IPS DF 4.7 (cell line): Measurements from ENCODE around the gene MYH7B.

Source experiments
- DNase-seq: peaks from one replicate; pipeline ENCODE4 v3.0.0-alpha.2; 2013; ENCODE audit warnings: low spot score; ENCODE audit errors: extremely low read depth

MYH7B gene

GRCh38 chr20:34943808-34944567 lies 11.7 kb upstream of the MYH7B start:
- DNase-seq: no peak

DNA sequence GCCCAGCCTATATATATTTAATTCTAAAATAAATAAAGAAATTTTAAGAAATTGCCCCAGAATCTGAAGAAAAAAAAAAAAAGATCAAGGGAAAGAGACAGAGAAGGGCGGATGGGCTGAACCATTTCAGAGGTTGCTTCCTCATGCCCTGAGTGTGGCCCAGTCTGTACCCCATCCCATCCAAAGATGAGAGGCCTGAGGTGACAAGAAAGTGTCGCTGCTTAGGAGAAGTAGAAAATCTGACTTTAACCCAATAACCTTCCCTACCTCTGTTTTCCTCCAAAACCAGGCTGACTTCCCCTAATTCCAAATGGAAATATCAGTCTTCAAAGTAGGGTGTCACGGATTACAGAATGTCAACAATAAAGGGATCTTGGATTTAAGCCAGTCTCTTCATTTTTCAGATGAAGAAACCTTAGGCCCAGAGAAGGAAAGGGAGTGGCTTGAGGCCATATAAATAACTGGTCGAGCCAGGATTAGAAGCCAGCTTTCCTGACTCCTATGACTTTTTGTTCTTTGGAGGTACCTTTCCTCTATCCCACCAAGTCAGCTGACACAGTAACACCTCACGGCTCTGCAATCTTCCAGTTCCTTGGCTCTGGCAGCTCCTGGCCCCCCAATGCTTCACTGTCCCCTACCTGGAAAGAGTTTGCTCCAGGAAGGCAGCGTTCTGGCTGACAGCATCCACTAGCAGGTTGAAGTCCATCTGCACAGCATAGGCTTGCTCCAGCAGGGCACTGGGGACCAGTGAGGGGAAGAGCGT lies 10.2 kb upstream of the MYH7B start:
- no peak for DNase-seq

- DNase-seq: no peak
Observed at GRCh38 chr20:34946661-34947060, 9.0 kb upstream of the MYH7B start.

- no peak for DNase-seq
Observed at GRCh38 chr20:34947336-34947735, 8.3 kb upstream of the MYH7B start.

- no peak for DNase-seq
Observed at GRCh38 chr20:34948030-34948429, 7.6 kb upstream of the MYH7B start.

DNA sequence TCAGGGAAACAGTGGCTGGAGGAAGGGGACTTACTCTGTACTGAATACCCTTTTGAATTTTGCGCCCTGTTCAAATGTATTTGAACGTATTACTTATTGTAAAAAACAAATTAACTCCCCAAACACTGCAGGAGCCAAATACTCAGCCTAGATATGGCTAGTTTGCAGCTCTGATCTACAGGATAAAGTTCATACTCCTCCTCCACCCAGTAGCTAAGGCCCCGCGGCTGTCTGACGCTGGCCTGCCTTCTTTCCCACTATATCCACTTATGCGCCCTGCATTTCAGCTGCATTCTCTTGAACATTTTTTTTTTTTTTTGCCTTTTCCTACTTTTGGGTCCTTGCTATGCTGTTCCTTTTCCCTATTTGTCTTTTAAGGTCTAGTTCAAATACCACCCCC lies 6.5 kb upstream of the MYH7B start:
- DNase-seq: no peak

DNA sequence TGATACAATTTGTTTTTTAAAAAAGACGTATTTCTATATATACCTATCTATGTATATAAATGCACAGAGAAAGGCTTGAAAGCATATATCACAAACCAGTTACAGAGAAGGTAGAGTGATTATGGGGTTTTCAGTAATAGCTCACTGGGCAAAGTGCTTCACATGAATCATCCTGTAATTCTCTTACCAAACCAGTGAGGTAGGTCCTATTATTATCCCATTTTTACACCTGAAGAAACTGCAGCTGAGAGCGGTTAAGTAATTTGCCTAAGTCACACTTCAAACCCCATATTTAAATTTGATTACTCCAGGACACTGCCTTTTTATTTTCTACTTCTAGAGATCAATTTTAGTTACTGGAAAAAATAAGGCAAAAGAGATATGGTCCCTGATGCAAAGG lies 4.4 kb upstream of the MYH7B start:
- DNase-seq: no peak

GRCh38 chr20:34951652-34952051 lies 4.0 kb upstream of the MYH7B start:
- no peak for DNase-seq

DNA sequence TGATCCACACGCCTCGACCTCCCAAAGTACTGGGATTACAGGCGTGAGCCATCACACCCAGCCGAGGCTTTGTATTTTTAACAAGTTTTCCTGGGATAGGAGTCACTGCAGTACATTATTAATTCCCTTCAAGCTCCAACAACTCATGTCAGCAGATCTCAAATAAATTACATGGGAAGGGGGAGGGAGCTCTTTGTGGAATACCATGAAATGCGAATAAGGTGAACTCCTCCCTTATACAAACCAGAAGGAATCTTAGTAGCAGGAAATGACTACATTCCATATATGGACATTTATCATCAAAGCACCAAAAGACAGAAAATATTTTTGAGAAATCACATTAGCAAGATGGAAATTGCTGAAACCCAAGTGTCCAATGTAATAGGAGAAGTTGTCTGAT lies 3.0 kb upstream of the MYH7B start:
- DNase-seq: no peak

DNA sequence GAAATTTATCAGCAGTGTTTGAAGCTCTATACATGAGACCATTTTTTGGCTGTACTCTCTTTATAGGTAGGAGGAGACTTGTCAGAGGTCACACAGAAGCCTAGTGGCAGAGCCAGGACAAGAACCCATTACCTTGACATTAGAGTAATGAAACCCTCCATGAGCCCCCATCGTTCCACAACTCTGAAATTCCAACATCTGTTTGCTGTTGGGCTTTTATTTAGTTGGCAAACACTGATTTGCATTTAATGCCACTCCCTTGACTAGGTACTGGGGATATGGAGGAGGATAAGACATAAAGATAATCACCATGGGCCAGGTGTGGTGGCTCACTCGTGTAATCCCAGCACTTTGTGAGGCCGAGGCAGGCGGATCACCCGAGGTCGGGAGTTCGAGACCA lies 1.7 kb upstream of the MYH7B start:
- DNase-seq: no peak

DNA sequence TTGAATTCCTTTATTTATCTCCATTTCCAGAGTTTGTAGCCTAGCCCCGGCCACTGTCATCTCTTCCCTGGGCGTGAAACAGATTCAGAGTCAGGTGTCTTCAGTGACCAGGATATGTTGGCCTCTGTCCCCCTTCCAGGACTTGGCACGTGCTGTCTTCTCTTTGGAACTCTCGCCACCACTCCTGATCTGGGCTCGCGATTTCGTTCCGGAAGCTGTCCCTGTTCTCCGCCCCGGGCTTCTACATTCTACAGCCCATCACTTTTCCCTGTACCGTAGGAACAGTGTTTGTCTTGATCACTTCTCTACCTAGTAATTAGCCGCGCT lies 801 bp upstream of the MYH7B start:
- DNase-seq: no peak

- DNase-seq: no peak
Observed at GRCh38 chr20:34956041-34956458, 382 bp downstream of the MYH7B start.

GRCh38 chr20:34956751-34957472 lies 1.2 kb downstream of the MYH7B start:
- DNase-seq: no peak

DNA sequence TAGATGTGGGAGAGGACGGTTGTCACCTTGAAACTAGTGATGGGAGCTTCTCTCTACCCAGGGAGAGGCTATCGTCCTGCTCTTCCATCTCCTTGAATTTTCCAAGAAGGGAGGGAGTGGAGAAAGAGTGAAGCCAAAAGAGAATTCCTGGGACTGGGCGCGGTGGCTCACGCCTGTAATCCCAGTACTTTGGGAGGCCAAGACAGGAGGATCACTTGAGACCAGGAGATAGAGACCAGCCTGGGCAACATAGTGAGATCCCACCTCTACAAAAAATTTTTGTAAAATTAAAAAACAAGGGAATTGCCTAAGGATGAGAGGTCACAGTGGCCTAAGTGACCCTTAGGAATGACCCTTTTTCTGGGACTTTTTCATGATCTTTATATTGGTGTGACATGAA lies 8.8 kb downstream of the MYH7B start:
- DNase-seq: no peak

GRCh38 chr20:34965051-34965450 lies 9.4 kb downstream of the MYH7B start:
- DNase-seq: no peak

DNA sequence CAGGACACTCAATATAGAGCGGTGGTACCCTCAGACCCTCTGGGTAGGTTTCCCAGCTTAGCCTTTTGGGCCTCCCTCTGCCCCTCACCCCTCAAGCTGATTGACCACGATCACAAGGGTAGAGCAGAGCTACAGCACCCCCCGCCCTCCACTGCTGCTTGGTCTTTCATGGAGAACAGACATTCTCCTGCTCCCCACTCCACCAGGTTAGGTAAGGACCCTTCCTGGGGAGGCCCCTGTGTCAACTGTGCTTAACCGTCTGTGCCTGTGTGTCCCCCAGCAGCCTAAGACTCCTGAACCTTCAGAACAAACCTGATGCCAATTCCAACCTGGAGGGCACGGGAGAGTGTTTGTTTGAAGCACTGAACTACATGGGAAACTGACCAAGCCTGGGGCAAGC lies 11.8 kb downstream of the MYH7B start:
- DNase-seq: no peak

GRCh38 chr20:34968042-34968775 lies 12.5 kb downstream of the MYH7B start:
- no peak for DNase-seq

DNA sequence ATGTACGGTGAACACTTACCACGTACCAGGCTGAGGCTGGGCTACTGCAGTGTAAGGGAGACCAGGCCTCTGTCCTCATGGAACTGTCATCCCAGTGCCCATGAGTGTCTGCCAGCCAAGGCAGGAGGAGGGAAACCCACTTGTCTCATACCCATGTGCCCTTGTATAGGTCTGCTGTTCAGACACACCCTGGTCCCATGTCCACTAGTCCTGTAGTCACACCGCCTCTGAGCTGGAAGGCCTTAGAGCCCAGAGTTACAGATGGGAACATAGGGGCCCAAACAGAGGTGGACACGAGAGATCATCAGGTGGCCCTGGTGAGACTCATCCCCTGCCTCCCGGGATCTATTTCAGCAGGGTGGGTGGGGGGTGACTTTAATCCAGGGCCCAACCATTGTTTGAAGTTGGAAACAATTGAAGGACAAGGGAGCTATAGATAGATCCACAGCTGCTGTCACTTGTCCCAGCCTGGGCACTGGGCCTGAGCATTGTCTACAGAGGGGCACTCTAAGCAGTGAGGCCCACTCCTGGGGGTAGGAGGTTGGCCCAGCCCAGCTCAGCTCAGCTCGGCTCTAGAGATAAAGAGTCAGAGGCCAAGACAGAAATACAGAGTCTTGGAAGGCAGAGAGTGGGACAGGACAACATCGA lies 14.6 kb downstream of the MYH7B start:
- no peak for DNase-seq

- DNase-seq: no peak
Observed at GRCh38 chr20:34970846-34971560, 15.3 kb downstream of the MYH7B start.

DNA sequence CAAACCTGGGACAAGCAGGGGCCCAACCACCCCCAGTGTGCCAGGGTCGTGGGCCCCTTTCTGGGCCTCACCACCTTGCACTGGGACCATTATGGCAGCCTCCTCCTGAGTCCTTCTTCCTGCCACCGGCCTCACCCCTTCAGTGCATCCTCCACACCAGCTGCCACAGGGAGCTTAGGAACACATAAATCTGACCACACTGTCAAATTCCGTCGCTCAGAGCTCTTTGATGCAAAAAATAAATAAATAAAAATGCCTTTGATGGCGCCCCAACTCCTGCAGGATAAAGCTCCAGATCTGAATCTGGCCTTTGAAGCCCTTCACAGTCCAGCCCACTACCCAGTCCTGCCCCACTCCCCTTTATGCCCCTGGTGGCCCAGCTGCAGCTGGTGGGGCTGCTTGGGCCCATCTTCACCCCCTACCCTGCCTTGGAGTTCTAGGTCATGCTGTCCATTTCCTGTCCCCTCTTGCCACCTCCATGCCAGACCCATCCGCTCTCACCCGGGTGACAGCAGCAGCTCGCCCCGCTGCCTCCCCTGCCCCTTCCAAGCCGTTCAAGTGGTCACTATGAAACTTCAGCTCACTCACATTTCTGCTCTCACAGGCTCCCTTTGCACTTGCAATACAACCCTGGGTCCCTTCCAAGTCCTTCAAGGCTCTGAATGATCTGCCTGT lies 16.0 kb downstream of the MYH7B start:
- no peak for DNase-seq
